HG02678 (cell line): Measurements from ENCODE around the gene MS4A4E.
"Not testable (repeated sequence)": the region's sequence is repeated elsewhere in the genome, so short reads cannot be mapped to it uniquely, and the experiment has no call there.

Experiments used
- ATAC-seq: cut with Tn5 transposase; IDR thresholded peaks from one replicate; pipeline ENCODE4 v1.9.1; 2021; ENCODE audit warnings: mild to moderate bottlenecking, moderate library complexity; ENCODE audit not compliant: unreplicated experiment

Gene MS4A4E

GRCh38 chr11:60221692-60222091, 21.2 kb downstream of the MS4A4E start:
- ATAC-seq, result no peak

- no peak for ATAC-seq
Measured at GRCh38 chr11:60221181-60221580, 21.8 kb downstream of the MS4A4E start.

GRCh38 chr11:60214386-60214785, 28.6 kb downstream of the MS4A4E start:
- no peak for ATAC-seq

GRCh38 chr11:60211206-60211605, 31.7 kb downstream of the MS4A4E start:
- no peak for ATAC-seq

GRCh38 chr11:60209977-60210376, 33.0 kb downstream of the MS4A4E start:
- no peak for ATAC-seq

GRCh38 chr11:60208951-60209350, 34.0 kb downstream of the MS4A4E start:
- ATAC-seq, result no peak

- no peak for ATAC-seq
Measured at GRCh38 chr11:60208146-60208895, 34.6 kb downstream of the MS4A4E start.

- ATAC-seq, result no peak
Measured at GRCh38 chr11:60206616-60207015, 36.3 kb downstream of the MS4A4E start.

GRCh38 chr11:60204922-60205321, 38.0 kb downstream of the MS4A4E start:
- ATAC-seq, result no peak

- ATAC-seq, result not testable (repeated sequence)
Measured at GRCh38 chr11:60201334-60201733, 41.6 kb downstream of the MS4A4E start.

- no peak for ATAC-seq
Measured at GRCh38 chr11:60197442-60197841, 45.5 kb downstream of the MS4A4E start.

- ATAC-seq, result peak; percentile 65
Measured at GRCh38 chr11:60195923-60196368, 47.0 kb downstream of the MS4A4E start.

- no peak for ATAC-seq
Measured at GRCh38 chr11:60194511-60194910, 48.4 kb downstream of the MS4A4E start.

- peak; percentile 76 for ATAC-seq
Measured at GRCh38 chr11:60193687-60194433, 49.1 kb downstream of the MS4A4E start.

GRCh38 chr11:60192564-60192963, 50.4 kb downstream of the MS4A4E start:
- ATAC-seq, result not testable (repeated sequence)

- ATAC-seq, result not testable (repeated sequence)
Measured at GRCh38 chr11:60188481-60188880, 54.5 kb downstream of the MS4A4E start.

- ATAC-seq, result not testable (repeated sequence)
Measured at GRCh38 chr11:60186128-60186527, 56.8 kb downstream of the MS4A4E start.

- ATAC-seq, result not testable (repeated sequence)
Measured at GRCh38 chr11:60185512-60185827, 57.5 kb downstream of the MS4A4E start.

GRCh38 chr11:60184824-60185511, 58.0 kb downstream of the MS4A4E start:
- peak; percentile 62 for ATAC-seq

GRCh38 chr11:60183591-60184205, 59.2 kb downstream of the MS4A4E start:
- ATAC-seq, result no peak
